Left lung (tissue), 10 donors: ENCODE measurements around the gene GLDN. TPM values are rescaled to one million over a fixed set of nuclear protein-coding genes. Genes with fewer than 3 reads are reported as not detected.

Experiments
- ATAC-seq: fragments of 200-7000 bp; cut with Tn5 transposase; one replicate; pipeline ENCODE4 v1.9.1; 2020; ENCODE audit warnings: moderate library complexity
- DNase-seq, 4 donors: peaks; one replicate each; pipeline ENCODE4 v3.0.0-alpha.2; 2013 to 2020
- H3K27ac ChIP-seq, 2 donors: fragments of 200-600 bp; sonication (generic) in 1 of 2; one replicate each; pipeline versions ENCODE4 v1.5.0 to v1.8.0; 2020 to 2021
- H3K27me3 ChIP-seq, 2 donors: fragments of 200-600 bp; sonication (generic) in 1 of 2; one replicate each; pipeline versions ENCODE4 v1.5.0 to v1.8.0; 2020 to 2021
- H3K36me3 ChIP-seq, 2 donors: fragments of 200-600 bp; sonication (generic) in 1 of 2; one replicate each; pipeline versions ENCODE4 v1.5.0 to v1.8.0; 2020 to 2021
- H3K4me1 ChIP-seq, 2 donors: fragments of 200-600 bp; one replicate each; pipeline ENCODE4 v1.8.0; 2021
- H3K4me3 ChIP-seq, 2 donors: fragments of 200-600 bp; sonication (generic) in 1 of 2; one replicate each; pipeline versions ENCODE4 v1.5.0 to v1.8.0; 2020 to 2021; ENCODE audit warnings: mild to moderate bottlenecking in 1 of 2
- H3K9me3 ChIP-seq, 2 donors: fragments of 200-600 bp; sonication (generic) in 1 of 2; one replicate each; pipeline versions ENCODE4 v1.5.0 to v1.8.0; 2020 to 2021
- CTCF ChIP-seq, 2 donors: fragments of 200-600 bp; sonication (generic) in 1 of 2; IDR thresholded peaks; one replicate each; pipeline versions ENCODE4 v1.5.0 to v1.8.0; 2021; ENCODE audit warnings: antibody characterized with exemption in 2 of 2
- intact Hi-C, 2 donors: fragments of 100-400 bp; cut with DNase I; formaldehyde crosslinking; loops; one replicate each; pipeline versions ENCODE4 v1.11.2 to v1.14.2; 2022
- polyA plus RNA-seq, 6 donors: library from polyadenylated mRNA; unstranded; fragments of 120-200 nt; gene quantifications; one replicate each; pipeline ENCODE4 v1.2.1, GENCODE V29; 2013; ENCODE audit not compliant: insufficient read length in 6 of 6
- total RNA-seq, 2 donors: library from RNA; stranded (reverse); fragmentation: NEBNext Ultra II Directional; extraction: Animal tissue kit (Norgen Biotek cat#: 25700); gene quantifications; one replicate each; pipeline ENCODE4 v1.2.1, GENCODE V29; 2021
- donor health status: DM: no; HTN: yes; CAD: no.
- donor health status: DM: no; HTN: no; CAD: no.

The GLDN gene
- total and polyA plus RNA-seq, 8 donors: 0.12 to 58.6 (median 0.25) TPM

GRCh38 chr15:51312166-51313073 is 29.0 kb upstream of the GLDN start:
- Histone ChIP-seq H3K4me1 (peaks cover 13 to 24% of the 10 kb centered on the region in 2 donors), H3K27me3 (no peaks in the 10 kb centered on the region), H3K27ac (peak overlapping the region in 1 of 2 donors; percentile 48), H3K4me3 (no peak overlapping the region), H3K9me3 (no peaks in the 10 kb centered on the region), H3K36me3 (no peaks in the 10 kb centered on the region)
- peak; percentile 31 for ATAC-seq
- DNase-seq: peak in 2 of 4 donors; percentile 38 to 55
- TF ChIP-seq CTCF (IDR thresholded peaks at IDR 0.05): no peak
- intact Hi-C loops: no loop called here

- intact Hi-C loops: no loop called here
- Histone ChIP-seq H3K4me1 (peaks cover 9 to 18% of the 10 kb centered on the region in 2 donors), H3K27ac (peak overlapping the region in 1 of 2 donors; percentile 48)
Measured at GRCh38 chr15:51313074-51313393, 28.4 kb upstream of the GLDN start.

GRCh38 chr15:51313644-51314280 is 27.7 kb upstream of the GLDN start:
- intact Hi-C loops: no loop called here
- Histone ChIP-seq H3K4me1 (peaks cover 9 to 15% of the 10 kb centered on the region in 2 donors), H3K36me3 (no peaks in the 10 kb centered on the region), H3K27ac (no peak overlapping the region), H3K4me3 (no peak overlapping the region), H3K9me3 (no peaks in the 10 kb centered on the region), H3K27me3 (no peaks in the 10 kb centered on the region)
- no peak for ATAC-seq
- no peak for TF ChIP-seq CTCF (IDR thresholded peaks at IDR 0.05)
- DNase-seq: no peak

More at GRCh38 chr15:51313074-51313393, 28.4 kb upstream of the GLDN start:
- ATAC-seq (no peak), DNase-seq (no peak)
- Histone ChIP-seq H3K27me3 (no peaks in the 10 kb centered on the region), H3K9me3 (no peaks in the 10 kb centered on the region), H3K36me3 (no peaks in the 10 kb centered on the region), H3K4me3 (no peak overlapping the region)
- no peak for TF ChIP-seq CTCF (IDR thresholded peaks at IDR 0.05)

- H3K27ac ChIP-seq: no peak overlapping the region
- intact Hi-C loops: no loop called here
- TF ChIP-seq CTCF (IDR thresholded peaks at IDR 0.05): no peak
Measured at GRCh38 chr15:51314391-51315337, 26.8 kb upstream of the GLDN start.

More at GRCh38 chr15:51314391-51315337, 26.8 kb upstream of the GLDN start:
- no peak overlapping the region for H3K4me3 ChIP-seq
- H3K9me3 ChIP-seq: no peaks in the 10 kb centered on the region
- H3K27me3 ChIP-seq: no peaks in the 10 kb centered on the region
- DNase-seq: no peak
- H3K36me3 ChIP-seq: no peaks in the 10 kb centered on the region
- ATAC-seq: no peak
- peaks cover 5 to 15% of the 10 kb centered on the region in 2 donors for H3K4me1 ChIP-seq
